Mucosa of descending colon (tissue), 3 donors: ENCODE results near the gene KAZN. TPM values are rescaled to one million over a fixed set of nuclear protein-coding genes. Genes with fewer than 3 reads are reported as not detected.

Experiments used
- ATAC-seq: fragments of 200-7000 bp; cut with Tn5 transposase; one replicate; pipeline ENCODE4 v1.9.1; 2020; ENCODE audit warnings: mild to moderate bottlenecking, moderate library complexity
- DNase-seq, 3 donors: peaks; one replicate each; pipeline ENCODE4 v3.0.0-alpha.2; 2020
- H3K36me3 ChIP-seq: fragments of 200-600 bp; one replicate; pipeline ENCODE4 v1.8.0; 2021; ENCODE audit warnings: low read depth, mild to moderate bottlenecking
- H3K4me1 ChIP-seq: fragments of 200-600 bp; one replicate; pipeline ENCODE4 v1.8.0; 2021; ENCODE audit warnings: low read depth, mild to moderate bottlenecking
- H3K4me3 ChIP-seq: fragments of 200-600 bp; one replicate; pipeline ENCODE4 v1.8.0; 2021; ENCODE audit warnings: mild to moderate bottlenecking
- H3K9me3 ChIP-seq: fragments of 200-600 bp; one replicate; pipeline ENCODE4 v1.8.0; 2021; ENCODE audit warnings: mild to moderate bottlenecking
- intact Hi-C, 2 donors: fragments of 100-400 bp; cut with DNase I in 1 of 2; cut with micrococcal nuclease in 1 of 2; formaldehyde crosslinking; loops; one replicate each; pipeline versions ENCODE4 v1.11.0 to v1.11.1; 2022; cut with DNase I, micrococcal nuclease
- total RNA-seq, 3 donors: library from RNA; stranded (reverse); fragmentation: NEBNext Ultra II Directional in 2 of 3; extraction: Animal tissue kit (Norgen Biotek cat#: 25700) in 2 of 3; gene quantifications; one replicate each; pipeline versions ENCODE4 v1.2.1 to v1.2.4, GENCODE V29; 2021 to 2023
- TF ChIP-seq, protein P1 (sequence below): fragments of 200-600 bp; IDR thresholded peaks from one replicate; pipeline ENCODE4 v1.8.0; 2022; ENCODE audit warnings: antibody characterized with exemption, mild to moderate bottlenecking
- donor health status: DM: no; HTN: no; CAD: no; lungs with moderate emphysema.
- donor health status: DM: no; HTN: no; CAD: no.
- donor health status: DM: no; HTN: yes; CAD: no.

Gene KAZN
- total RNA-seq, 3 donors from 2014 or later: 9.7 to 21.9 (median 15.8) TPM

- DNase-seq: no peak
- intact Hi-C loops: no loop called here
- ATAC-seq: no peak
Measured at GRCh38 chr1:15110867-15111230, 512.4 kb downstream of the KAZN start.

GRCh38 chr1:15113146-15113545 is 514.7 kb downstream of the KAZN start:
- TF ChIP-seq, protein P1, sequence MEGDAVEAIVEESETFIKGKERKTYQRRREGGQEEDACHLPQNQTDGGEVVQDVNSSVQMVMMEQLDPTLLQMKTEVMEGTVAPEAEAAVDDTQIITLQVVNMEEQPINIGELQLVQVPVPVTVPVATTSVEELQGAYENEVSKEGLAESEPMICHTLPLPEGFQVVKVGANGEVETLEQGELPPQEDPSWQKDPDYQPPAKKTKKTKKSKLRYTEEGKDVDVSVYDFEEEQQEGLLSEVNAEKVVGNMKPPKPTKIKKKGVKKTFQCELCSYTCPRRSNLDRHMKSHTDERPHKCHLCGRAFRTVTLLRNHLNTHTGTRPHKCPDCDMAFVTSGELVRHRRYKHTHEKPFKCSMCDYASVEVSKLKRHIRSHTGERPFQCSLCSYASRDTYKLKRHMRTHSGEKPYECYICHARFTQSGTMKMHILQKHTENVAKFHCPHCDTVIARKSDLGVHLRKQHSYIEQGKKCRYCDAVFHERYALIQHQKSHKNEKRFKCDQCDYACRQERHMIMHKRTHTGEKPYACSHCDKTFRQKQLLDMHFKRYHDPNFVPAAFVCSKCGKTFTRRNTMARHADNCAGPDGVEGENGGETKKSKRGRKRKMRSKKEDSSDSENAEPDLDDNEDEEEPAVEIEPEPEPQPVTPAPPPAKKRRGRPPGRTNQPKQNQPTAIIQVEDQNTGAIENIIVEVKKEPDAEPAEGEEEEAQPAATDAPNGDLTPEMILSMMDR: no peak
- Histone ChIP-seq H3K36me3 (no peaks in the 10 kb centered on the region), H3K9me3 (no peaks in the 10 kb centered on the region), H3K4me3 (no peak overlapping the region), H3K4me1 (no peaks in the 10 kb centered on the region)
- DNase-seq (no peak), ATAC-seq (no peak)
- intact Hi-C loops: no loop called here

More at GRCh38 chr1:15110867-15111230, 512.4 kb downstream of the KAZN start:
- TF ChIP-seq, protein P1: no peak
- H3K9me3 ChIP-seq: no peaks in the 10 kb centered on the region
- H3K4me3 ChIP-seq: no peak overlapping the region
- no peaks in the 10 kb centered on the region for H3K4me1 ChIP-seq
- no peaks in the 10 kb centered on the region for H3K36me3 ChIP-seq

DNA sequence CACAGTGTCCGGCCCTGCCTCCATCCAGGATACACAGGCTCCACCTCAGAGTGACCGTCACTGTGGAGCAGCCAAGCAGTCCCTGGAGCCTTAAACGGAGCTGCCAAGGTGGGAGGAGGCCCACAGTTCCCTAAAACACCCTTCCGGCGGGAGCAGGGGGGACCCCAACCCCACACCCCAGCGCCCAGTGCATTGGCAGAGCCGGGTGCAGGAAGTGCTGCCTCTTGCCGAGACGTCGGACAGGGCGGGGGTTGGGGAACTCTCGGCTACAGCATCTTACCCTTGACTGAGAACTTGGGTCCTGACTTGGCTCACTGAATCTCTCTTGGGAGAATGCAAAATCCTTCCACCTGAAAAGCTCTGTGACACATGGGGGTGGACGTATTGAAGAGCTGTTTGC is 516.4 kb downstream of the KAZN start:
- no peaks in the 10 kb centered on the region for H3K9me3 ChIP-seq
- DNase-seq (no peak), ATAC-seq (no peak)
- no peak overlapping the region for H3K4me3 ChIP-seq
- H3K36me3 ChIP-seq: no peaks in the 10 kb centered on the region
- TF ChIP-seq, protein P1: no peak
- intact Hi-C loops: no loop called here
- H3K4me1 ChIP-seq: no peaks in the 10 kb centered on the region

DNA sequence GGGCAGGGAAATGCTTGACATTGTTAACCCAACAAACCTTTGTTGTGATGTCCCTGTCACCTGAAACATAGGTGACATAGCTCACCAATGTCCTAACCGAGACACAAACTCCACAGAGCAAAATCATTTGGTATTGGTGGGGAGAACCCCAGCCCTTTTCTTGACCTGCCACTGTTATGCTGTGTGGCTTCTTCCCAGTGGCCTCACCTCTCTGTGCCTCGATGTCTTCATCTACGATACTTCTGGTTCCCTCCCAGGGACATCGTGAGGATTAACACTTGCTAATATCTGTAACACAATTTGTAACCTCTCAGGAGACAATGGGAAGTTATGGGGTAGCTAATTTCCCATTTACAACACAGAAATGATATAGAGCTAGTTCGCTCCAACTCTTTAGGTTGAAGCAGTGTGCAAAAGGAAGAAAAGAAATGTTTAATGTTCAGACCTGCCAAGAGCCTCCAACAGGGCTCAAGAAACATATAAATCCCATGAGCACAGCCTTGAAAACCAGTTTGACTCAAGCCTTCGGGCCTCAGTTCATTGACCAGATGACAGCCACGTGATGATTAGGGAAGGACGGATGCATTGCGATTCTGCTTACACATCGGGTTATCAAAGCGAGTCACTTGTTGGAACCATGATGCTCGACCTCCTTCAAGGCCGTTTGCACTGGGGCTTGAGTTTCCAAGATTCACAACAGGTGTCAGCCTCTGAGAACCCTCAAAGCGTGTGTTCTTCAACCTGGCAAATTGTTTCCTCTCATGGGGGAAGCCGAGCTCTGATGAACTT is 517.3 kb downstream of the KAZN start:
- TF ChIP-seq, protein P1: no peak
- ATAC-seq: no peak
- no peak overlapping the region for H3K4me3 ChIP-seq
- intact Hi-C loops: no loop called here
- H3K9me3 ChIP-seq: no peaks in the 10 kb centered on the region
- H3K4me1 ChIP-seq: no peaks in the 10 kb centered on the region
- DNase-seq: no peak
- H3K36me3 ChIP-seq: no peaks in the 10 kb centered on the region

DNA sequence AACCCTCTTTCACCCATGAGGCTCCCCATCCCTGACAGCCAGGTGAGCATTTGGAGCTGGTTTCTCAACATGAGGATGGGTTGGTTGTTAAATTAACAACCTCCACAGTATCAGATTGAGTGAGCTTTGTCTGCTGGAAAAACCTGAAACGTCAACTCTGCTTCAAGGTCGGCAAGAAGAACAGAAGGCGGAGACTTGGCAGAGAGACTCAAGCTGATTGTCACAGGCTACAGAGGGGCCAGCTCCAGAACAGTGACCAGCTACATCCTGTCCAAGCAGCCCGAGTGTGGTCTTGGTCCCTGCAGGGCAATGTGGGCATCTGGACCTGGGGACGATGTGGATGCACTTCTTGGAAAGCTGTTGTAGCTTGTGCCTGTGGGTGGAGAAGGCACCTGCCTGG is 518.5 kb downstream of the KAZN start:
- no peaks in the 10 kb centered on the region for H3K4me1 ChIP-seq
- H3K36me3 ChIP-seq: no peaks in the 10 kb centered on the region
- TF ChIP-seq, protein P1: no peak
- intact Hi-C loops: no loop called here
- ATAC-seq: peak; percentile 17
- no peak for DNase-seq
- no peaks in the 10 kb centered on the region for H3K9me3 ChIP-seq
- no peak overlapping the region for H3K4me3 ChIP-seq
